H9 (cell line): Measurements from ENCODE around the gene RAMP3. TPM values are rescaled to one million over a fixed set of nuclear protein-coding genes. Genes with fewer than 3 reads are reported as not detected.

Source experiments
- DNase-seq: peaks from one replicate; pipeline ENCODE4 v3.0.0-alpha.2; 2017
- H2AFZ ChIP-seq: one replicate; pipeline ENCODE4 v1.6.1; 2013; ENCODE audit warnings: mild to moderate bottlenecking, low read length, control low read depth, moderate library complexity
- H2AK5ac ChIP-seq: 2 replicates; pipeline ENCODE4 v1.6.1; 2013; ENCODE audit warnings: low read length, control low read depth, mixed read lengths; ENCODE audit not compliant: insufficient read length
- H2BK120ac ChIP-seq: one replicate; pipeline ENCODE4 v1.6.1; 2013; ENCODE audit warnings: low read depth, mild to moderate bottlenecking, low read length, control low read depth, inconsistent platforms; ENCODE audit not compliant: poor library complexity, severe bottlenecking
- H2BK12ac ChIP-seq: 2 replicates; pipeline ENCODE4 v1.6.1; 2013; ENCODE audit warnings: low read length, control low read depth, mixed read lengths, low read depth; ENCODE audit not compliant: insufficient read length
- H2BK15ac ChIP-seq: 2 replicates; pipeline ENCODE4 v1.6.1; 2013; ENCODE audit warnings: low read depth, low read length, control low read depth
- H2BK20ac ChIP-seq: one replicate; pipeline ENCODE4 v1.6.1; 2013; ENCODE audit warnings: low read depth, mild to moderate bottlenecking, low read length, control low read depth, inconsistent platforms; ENCODE audit not compliant: poor library complexity, severe bottlenecking
- H2BK5ac ChIP-seq: 2 replicates; pipeline ENCODE4 v1.6.1; 2013; ENCODE audit warnings: low read length, control low read depth, mixed read lengths; ENCODE audit not compliant: insufficient read length
- H3K14ac ChIP-seq: 2 replicates; pipeline ENCODE4 v1.6.1; 2013; ENCODE audit warnings: low read length, control low read depth; ENCODE audit not compliant: insufficient read depth
- H3K18ac ChIP-seq: 2 replicates; pipeline ENCODE4 v1.6.1; 2013; ENCODE audit warnings: low read depth, mild to moderate bottlenecking, mixed read lengths, low read length, control low read depth; ENCODE audit not compliant: insufficient read length
- H3K23ac ChIP-seq: 2 replicates; pipeline ENCODE4 v1.6.1; 2013; ENCODE audit warnings: low read length, control low read depth, mixed read lengths, low read depth; ENCODE audit not compliant: insufficient read length
- H3K23me2 ChIP-seq: 2 replicates; pipeline ENCODE4 v1.6.1; 2013; ENCODE audit warnings: low read depth, mild to moderate bottlenecking, mixed read lengths, low read length, control low read depth; ENCODE audit not compliant: insufficient read length, poor library complexity, severe bottlenecking
- H3K27ac ChIP-seq: 2 replicates; pipeline ENCODE4 v1.5.1; 2013; ENCODE audit warnings: low read length, control low read depth, mixed read lengths, low read depth; ENCODE audit not compliant: insufficient read length
- H3K27me3 ChIP-seq: 2 replicates; pipeline ENCODE4 v1.6.1; 2013; ENCODE audit warnings: low read length, control low read depth, inconsistent platforms; ENCODE audit not compliant: insufficient read depth
- H3K4ac ChIP-seq: 2 replicates; pipeline ENCODE4 v1.6.1; 2013; ENCODE audit warnings: low read depth, mild to moderate bottlenecking, control low read depth, inconsistent platforms, low read length, moderate library complexity
- H3K4me1 ChIP-seq: 2 replicates; pipeline ENCODE4 v1.6.1; 2013; ENCODE audit warnings: low read length, control low read depth, inconsistent platforms; ENCODE audit not compliant: insufficient read depth
- H3K4me2 ChIP-seq: 2 replicates; pipeline ENCODE4 v1.6.1; 2013; ENCODE audit warnings: low read length, control low read depth, mixed read lengths; ENCODE audit not compliant: insufficient read length, insufficient read depth
- H3K56ac ChIP-seq: 2 replicates; pipeline ENCODE4 v1.6.1; 2013; ENCODE audit warnings: low read depth, mild to moderate bottlenecking, mixed read lengths, low read length, control low read depth; ENCODE audit not compliant: insufficient read length
- H3K79me1 ChIP-seq: 2 replicates; pipeline ENCODE4 v1.6.1; 2013; ENCODE audit warnings: low read depth, mild to moderate bottlenecking, moderate library complexity, low read length, control low read depth, inconsistent platforms; ENCODE audit not compliant: insufficient read depth, poor library complexity, severe bottlenecking
- H3K79me2 ChIP-seq: 2 replicates; pipeline ENCODE4 v1.6.1; 2013; ENCODE audit warnings: low read length, control low read depth, inconsistent platforms; ENCODE audit not compliant: insufficient read depth
- H3K9ac ChIP-seq: 2 replicates; pipeline ENCODE4 v1.6.1; 2013; ENCODE audit warnings: low read length, control low read depth, mixed read lengths; ENCODE audit not compliant: insufficient read length; ENCODE audit errors: extremely low read depth
- H3K9me3 ChIP-seq: one replicate; pipeline ENCODE4 v1.6.1; 2013; ENCODE audit warnings: low read depth, low read length, inconsistent platforms; ENCODE audit not compliant: control insufficient read depth
- H3T11ph ChIP-seq: one replicate; pipeline ENCODE4 v1.6.1; 2013; ENCODE audit warnings: mild to moderate bottlenecking, low read length, control low read depth, inconsistent platforms
- H4K20me1 ChIP-seq: one replicate; pipeline ENCODE4 v1.6.1; 2013; ENCODE audit not compliant: control insufficient read depth, insufficient read length, insufficient read depth
- H4K5ac ChIP-seq: 2 replicates; pipeline ENCODE4 v1.6.1; 2013; ENCODE audit warnings: low read depth, mild to moderate bottlenecking, mixed read lengths, low read length, control low read depth; ENCODE audit not compliant: insufficient read length
- H4K8ac ChIP-seq: replicated peaks from 2 replicates; pipeline ENCODE4 v1.6.1; 2013; ENCODE audit warnings: low read length, control low read depth, mixed read lengths, low read depth; ENCODE audit not compliant: insufficient read length
- H4K91ac ChIP-seq: 2 replicates; pipeline ENCODE4 v1.6.1; 2013; ENCODE audit warnings: low read depth, mild to moderate bottlenecking, moderate library complexity, mixed read lengths, low read length, control low read depth; ENCODE audit not compliant: insufficient read length
- H3K27ac Mint-ChIP-seq, 3 experiments: 2 replicates in 2 of 3; 3 replicates in 1 of 3; pipeline ENCODE4 v1.8.0; 2020 to 2021; ENCODE audit warnings: mixed read lengths in 3 of 3, mild to moderate bottlenecking in 1 of 3, moderate library complexity in 1 of 3
- H3K27me3 Mint-ChIP-seq: 2 replicates; pipeline ENCODE4 v1.8.0; 2021; ENCODE audit warnings: low read depth, mild to moderate bottlenecking, moderate library complexity, mixed read lengths
- H3K36me3 Mint-ChIP-seq, 3 experiments: 2 replicates in 2 of 3; 3 replicates in 1 of 3; pipeline ENCODE4 v1.8.0; 2020 to 2021; ENCODE audit warnings: low read depth in 3 of 3, mixed read lengths in 3 of 3; ENCODE audit not compliant: insufficient read depth in 1 of 3
- H3K4me1 Mint-ChIP-seq, 2 experiments: 2 replicates each; pipeline ENCODE4 v1.8.0; 2020; ENCODE audit warnings: mixed read lengths in 2 of 2
- H3K4me3 Mint-ChIP-seq, 2 experiments: 2 replicates in 1 of 2; 3 replicates in 1 of 2; pipeline ENCODE4 v1.8.0; 2020 to 2021; ENCODE audit warnings: mild to moderate bottlenecking in 2 of 2, mixed read lengths in 2 of 2, moderate library complexity in 1 of 2
- H3K9me3 Mint-ChIP-seq, 2 experiments: 2 replicates in 1 of 2; 3 replicates in 1 of 2; pipeline ENCODE4 v1.8.0; 2020; ENCODE audit warnings: mild to moderate bottlenecking in 2 of 2, mixed read lengths in 2 of 2, moderate library complexity in 1 of 2
- CTCF ChIP-seq: fragments of 200-600 bp; sonication (generic); conservative IDR thresholded peaks from 3 replicates; pipeline ENCODE4 v1.8.0; 2021; ENCODE audit warnings: antibody characterized with exemption, mild to moderate bottlenecking
- WGBS: extraction: QIAGEN DNeasy Blood & Tissue Kit; methylation state at CpG from one replicate; pipeline ENCODE4 v1.1.7; 2013; ENCODE audit warnings: missing lambda C conversion rate, low lambda C conversion rate, mixed read lengths; ENCODE audit not compliant: insufficient read length; ENCODE audit errors: extremely low coverage; 5-methylcytosine and 5-hydroxymethylcytosine counted together
- total RNA-seq: library from RNA; stranded (reverse); gene quantifications from 2 replicates; pipeline ENCODE4 v1.2.1, GENCODE V29; 2021

Gene RAMP3
- total RNA-seq, 1 experiment from 2014 or later: 0.63 TPM

- Histone ChIP-seq H3K9me3 (no peaks in the 10 kb centered on the region), H2BK5ac (no peak overlapping the region), H3K27me3 (no peaks in the 10 kb centered on the region), H2AK5ac (no peak overlapping the region), H2BK20ac (no peak overlapping the region), H3T11ph (no peak overlapping the region), H2BK15ac (no peak overlapping the region), H3K79me1 (no peaks in the 10 kb centered on the region), H3K23ac (no peak overlapping the region), H3K23me2 (no peaks in the 10 kb centered on the region), H2AFZ (no peak overlapping the region), H2BK12ac (no peak overlapping the region), H3K27ac (no peak overlapping the region), H3K9ac (no peak overlapping the region), H3K56ac (no peak overlapping the region), H3K79me2 (no peaks in the 10 kb centered on the region; the same call in 1 of the 2 replicates), H4K91ac (no peak overlapping the region), H3K18ac (no peak overlapping the region), H4K5ac (no peak overlapping the region), H3K4ac (no peak overlapping the region), H3K4me2 (no peak overlapping the region), H3K14ac (no peak overlapping the region), H4K8ac (no peak overlapping the region), H2BK120ac (no peak overlapping the region), H3K4me1 (no peaks in the 10 kb centered on the region), H4K20me1 (no peaks in the 10 kb centered on the region)
- no peaks in the 10 kb centered on the region for H3K9me3 Mint-ChIP-seq
- H3K36me3 Mint-ChIP-seq: no peaks in the 10 kb centered on the region; a peak in 1 of 7 replicates
- H3K4me3 Mint-ChIP-seq: no peak overlapping the region
- peaks cover 2% of the 10 kb centered on the region in 2 experiments; a peak in 3 of 4 replicates for H3K4me1 Mint-ChIP-seq
- no peak for TF ChIP-seq CTCF
- H3K27ac Mint-ChIP-seq: no peak overlapping the region
- no peak for DNase-seq
- no CpG with 5 or more reads among the region's 6 CpGs for WGBS
- peaks cover 8% of the 10 kb centered on the region for H3K27me3 Mint-ChIP-seq
Measured at GRCh38 chr7:45202625-45203024, 45.0 kb downstream of the RAMP3 start.
